ENCODE data around the gene CADM1.

Gene CADM1

DNA sequence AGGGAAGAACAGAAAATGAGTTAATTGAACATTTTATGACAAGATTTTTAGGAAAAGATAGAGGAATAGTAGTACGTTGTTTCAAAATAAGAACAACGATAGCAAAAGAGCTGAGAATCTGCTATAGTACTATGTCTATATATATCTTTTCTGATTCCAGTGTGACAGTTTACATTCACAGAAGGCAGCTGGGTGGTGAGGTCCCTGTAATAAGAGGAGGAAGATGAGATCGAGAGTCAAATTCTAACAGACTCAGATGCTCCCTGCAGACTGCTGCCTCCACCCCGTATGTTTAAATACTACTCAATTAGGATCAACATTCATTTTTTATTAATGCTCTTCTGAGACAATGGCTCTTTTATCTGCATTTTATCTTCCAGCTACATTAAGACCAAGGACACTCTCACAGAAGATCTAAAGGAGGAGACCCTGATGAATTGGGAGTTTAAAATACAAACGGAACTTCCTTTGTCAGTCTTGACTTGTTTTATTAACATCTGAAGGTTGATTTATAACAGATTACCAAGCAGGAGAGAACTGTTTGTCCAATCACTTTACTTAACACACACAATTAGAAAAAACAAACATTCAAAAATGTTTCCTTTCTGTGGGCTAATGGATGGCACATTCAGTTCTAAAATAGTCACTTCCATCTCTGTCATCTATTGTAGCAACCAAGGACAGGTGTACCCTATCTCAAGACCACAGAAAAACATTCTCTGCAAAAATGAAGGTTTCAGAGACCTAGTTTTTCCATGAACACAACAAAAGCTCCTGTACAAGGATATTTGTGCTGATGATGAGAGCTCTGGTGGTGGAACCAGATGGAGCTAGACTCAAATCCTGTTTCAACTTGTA lies 240.2 kb downstream of the CADM1 start:
- H3K27ac ChIP-seq (ENCODE audit: low read depth, low read length) = no peak overlapping the region
- no peaks in the 10 kb centered on the region for H3K9me3 ChIP-seq (ENCODE audit: control insufficient read depth, insufficient read depth, low read length)
- no peaks in the 10 kb centered on the region for H3K27me3 ChIP-seq (ENCODE audit: control insufficient read depth, insufficient read depth, low read length)
- H3K9ac ChIP-seq (ENCODE audit: low read depth, low read length) = no peak overlapping the region
- no peak overlapping the region for H3K4me3 ChIP-seq (ENCODE audit: low read depth, low read length)
- H3K36me3 ChIP-seq (ENCODE audit: control insufficient read depth, insufficient read depth, low read length) = no peaks in the 10 kb centered on the region
- H3K4me1 ChIP-seq (ENCODE audit: control insufficient read depth, insufficient read depth, low read length) = peaks cover 8% of the 10 kb centered on the region

DNA sequence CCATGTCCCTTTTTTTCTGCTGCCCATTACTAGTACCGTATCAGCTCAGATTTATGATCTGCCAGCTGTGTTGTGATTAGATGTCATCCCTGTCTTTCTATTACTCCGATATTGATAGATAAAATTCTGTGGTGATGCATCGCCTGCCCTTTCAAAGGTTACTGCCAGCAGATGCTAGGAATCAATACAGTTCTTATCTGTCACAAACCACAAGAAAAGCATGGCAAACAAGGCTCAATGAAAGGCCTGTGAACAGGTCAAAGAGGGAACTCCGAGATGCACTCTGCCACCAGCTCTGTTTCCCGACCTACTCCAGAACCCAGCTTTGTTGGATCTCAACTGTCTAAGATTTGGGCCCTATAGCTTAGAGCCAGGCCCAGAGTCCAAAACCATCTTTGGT lies 246.0 kb downstream of the CADM1 start:
- H3K27ac ChIP-seq (ENCODE audit: low read depth, low read length) = no peak overlapping the region
- no peak overlapping the region for H3K9ac ChIP-seq (ENCODE audit: low read depth, low read length)
- H3K36me3 ChIP-seq (ENCODE audit: control insufficient read depth, insufficient read depth, low read length) = no peaks in the 10 kb centered on the region
- no peak overlapping the region for H3K4me3 ChIP-seq (ENCODE audit: low read depth, low read length)
- no peaks in the 10 kb centered on the region for H3K27me3 ChIP-seq (ENCODE audit: control insufficient read depth, insufficient read depth, low read length)
- H3K9me3 ChIP-seq (ENCODE audit: control insufficient read depth, insufficient read depth, low read length) = no peaks in the 10 kb centered on the region
- H3K4me1 ChIP-seq (ENCODE audit: control insufficient read depth, insufficient read depth, low read length) = peaks cover 35% of the 10 kb centered on the region

DNA sequence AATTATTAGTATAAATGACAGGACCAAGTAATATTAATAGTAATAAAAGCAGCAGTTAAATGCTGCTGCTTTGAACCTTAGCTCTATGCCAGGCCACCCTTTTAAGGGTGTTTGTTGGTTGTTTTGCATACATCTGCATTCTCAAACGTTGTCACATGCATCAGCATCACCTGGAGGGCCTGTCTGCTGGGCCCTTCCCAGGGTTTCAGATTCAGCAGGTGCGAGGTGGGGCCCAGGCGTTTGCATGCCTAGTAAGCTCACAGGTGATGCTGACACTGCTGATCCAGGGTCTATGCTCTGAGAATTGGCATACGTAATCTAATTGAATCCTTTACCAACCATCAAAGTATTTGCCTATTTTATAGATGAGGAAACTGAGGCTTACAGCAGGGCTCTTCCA lies 246.5 kb downstream of the CADM1 start:
- H3K9ac ChIP-seq (ENCODE audit: low read depth, low read length) = no peak overlapping the region
- H3K27me3 ChIP-seq (ENCODE audit: control insufficient read depth, insufficient read depth, low read length) = no peaks in the 10 kb centered on the region
- no peak overlapping the region for H3K27ac ChIP-seq (ENCODE audit: low read depth, low read length)
- H3K36me3 ChIP-seq (ENCODE audit: control insufficient read depth, insufficient read depth, low read length) = no peaks in the 10 kb centered on the region
- peaks cover 35% of the 10 kb centered on the region for H3K4me1 ChIP-seq (ENCODE audit: control insufficient read depth, insufficient read depth, low read length)
- H3K9me3 ChIP-seq (ENCODE audit: control insufficient read depth, insufficient read depth, low read length) = no peaks in the 10 kb centered on the region
- H3K4me3 ChIP-seq (ENCODE audit: low read depth, low read length) = no peak overlapping the region

DNA sequence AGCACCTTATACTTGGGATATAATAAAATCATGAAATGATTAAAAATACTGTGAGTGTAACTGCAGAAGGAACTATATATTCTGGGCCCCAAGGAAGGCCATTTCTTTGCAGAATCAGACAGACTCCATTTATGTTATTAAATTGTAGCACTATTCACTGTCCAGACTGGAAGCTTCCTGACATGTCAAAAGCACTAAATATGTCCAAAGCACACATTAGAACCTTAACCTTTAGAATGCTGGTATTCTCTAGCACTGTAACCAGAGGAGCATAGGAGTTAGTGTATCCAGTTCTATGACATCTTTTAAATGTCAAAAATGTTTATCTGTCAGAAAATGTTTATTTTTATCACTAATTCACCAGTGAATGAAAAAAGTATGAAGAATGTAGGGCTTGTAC lies 246.9 kb downstream of the CADM1 start:
- Histone ChIP-seq H3K4me3 (ENCODE audit: low read depth, low read length) (no peak overlapping the region), H3K4me1 (ENCODE audit: control insufficient read depth, insufficient read depth, low read length) (peaks cover 35% of the 10 kb centered on the region), H3K9me3 (ENCODE audit: control insufficient read depth, insufficient read depth, low read length) (no peaks in the 10 kb centered on the region), H3K9ac (ENCODE audit: low read depth, low read length) (no peak overlapping the region), H3K27ac (ENCODE audit: low read depth, low read length) (no peak overlapping the region), H3K27me3 (ENCODE audit: control insufficient read depth, insufficient read depth, low read length) (no peaks in the 10 kb centered on the region), H3K36me3 (ENCODE audit: control insufficient read depth, insufficient read depth, low read length) (no peaks in the 10 kb centered on the region)

DNA sequence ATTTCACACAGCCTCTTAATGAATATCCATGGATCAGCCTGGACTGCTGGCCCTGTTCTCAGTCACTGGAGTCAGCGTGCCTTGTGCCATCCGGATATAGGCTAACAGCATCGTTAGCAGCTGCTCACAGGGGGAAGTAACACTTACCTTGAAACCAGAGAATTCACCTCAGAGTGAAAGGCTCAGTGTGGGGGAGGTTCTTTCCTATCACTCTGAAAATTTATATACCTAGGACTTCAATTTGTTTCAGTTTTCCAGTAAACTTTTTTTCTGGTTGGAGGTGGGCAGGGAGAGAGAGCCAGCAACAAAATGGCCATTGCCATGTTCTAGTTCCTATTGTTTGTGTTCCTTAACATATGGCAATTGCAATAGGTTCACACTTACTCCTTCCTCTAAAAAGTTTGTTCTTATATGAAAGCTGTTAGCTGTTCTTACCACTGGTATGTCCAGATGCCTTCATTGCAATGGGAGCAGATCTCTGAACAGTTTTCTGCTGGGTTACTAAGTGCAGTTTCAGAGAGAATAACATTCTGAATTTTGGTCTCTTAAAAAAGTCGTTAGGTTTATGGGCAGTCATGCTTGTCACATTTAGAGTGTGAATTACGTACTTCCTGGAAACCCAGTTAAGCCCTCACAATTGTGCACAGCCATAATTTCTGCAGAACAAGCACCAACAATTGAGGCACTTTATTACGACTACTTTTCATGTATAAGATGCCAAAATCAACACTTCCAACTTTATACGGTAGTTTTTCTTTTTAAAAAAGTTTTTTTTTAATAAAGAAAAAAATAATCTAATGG lies 247.6 kb downstream of the CADM1 start:
- H3K27ac ChIP-seq (ENCODE audit: low read depth, low read length) = peak overlapping the region; percentile 60
- no peak overlapping the region; the same call in 1 of the 2 replicates for H3K4me3 ChIP-seq (ENCODE audit: low read depth, low read length)

DNA sequence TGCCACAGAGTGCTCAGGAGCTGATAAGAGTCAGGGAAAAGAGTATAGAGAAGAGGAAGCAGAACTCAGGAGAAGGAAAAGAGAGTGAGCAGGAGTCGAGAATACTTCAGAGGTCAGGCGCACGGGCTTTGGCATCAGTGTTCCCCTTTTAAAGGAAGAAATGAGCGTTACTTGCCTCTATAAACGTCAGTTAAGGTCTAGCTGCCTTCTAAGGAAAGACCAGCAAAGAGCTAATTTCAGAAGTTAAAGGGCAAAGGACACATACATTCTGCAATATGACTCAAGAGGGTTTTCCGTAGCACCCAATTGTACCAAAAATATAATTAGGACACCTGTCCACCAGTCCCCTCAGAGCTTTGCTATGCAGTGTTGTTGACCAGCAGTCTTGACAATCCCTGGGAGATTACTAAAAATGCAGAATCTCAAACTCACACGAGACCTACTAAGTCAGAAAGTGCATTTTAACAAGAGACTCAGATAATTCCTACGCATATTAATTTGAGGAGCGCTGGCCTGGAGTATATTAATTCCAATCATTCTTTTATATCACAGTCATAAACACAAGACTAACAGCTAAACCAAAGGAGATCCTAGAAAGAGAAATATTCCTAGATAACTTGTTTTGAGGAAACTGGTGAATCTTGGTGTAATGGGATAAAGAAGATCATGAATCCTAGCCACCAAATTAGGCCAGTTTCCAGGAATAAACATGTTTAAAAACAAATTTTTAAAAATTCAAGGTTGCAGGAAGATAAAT lies 249.0 kb downstream of the CADM1 start:
- no peak overlapping the region for H3K27ac ChIP-seq (ENCODE audit: low read depth, low read length)
- H3K27me3 ChIP-seq (ENCODE audit: control insufficient read depth, insufficient read depth, low read length) = no peaks in the 10 kb centered on the region
- H3K4me1 ChIP-seq (ENCODE audit: control insufficient read depth, insufficient read depth, low read length) = peaks cover 35% of the 10 kb centered on the region
- H3K9ac ChIP-seq (ENCODE audit: low read depth, low read length) = no peak overlapping the region
- no peak overlapping the region for H3K4me3 ChIP-seq (ENCODE audit: low read depth, low read length)
- H3K36me3 ChIP-seq (ENCODE audit: control insufficient read depth, insufficient read depth, low read length) = no peaks in the 10 kb centered on the region
- H3K9me3 ChIP-seq (ENCODE audit: control insufficient read depth, insufficient read depth, low read length) = no peaks in the 10 kb centered on the region

More for the DNA sequence above, 247.6 kb downstream of the CADM1 start:
- no peaks in the 10 kb centered on the region for H3K9me3 ChIP-seq (ENCODE audit: control insufficient read depth, insufficient read depth, low read length)
- no peak overlapping the region for H3K9ac ChIP-seq (ENCODE audit: low read depth, low read length)
- H3K27me3 ChIP-seq (ENCODE audit: control insufficient read depth, insufficient read depth, low read length) = no peaks in the 10 kb centered on the region
- H3K4me1 ChIP-seq (ENCODE audit: control insufficient read depth, insufficient read depth, low read length) = peaks cover 35% of the 10 kb centered on the region
- no peaks in the 10 kb centered on the region for H3K36me3 ChIP-seq (ENCODE audit: control insufficient read depth, insufficient read depth, low read length)

DNA sequence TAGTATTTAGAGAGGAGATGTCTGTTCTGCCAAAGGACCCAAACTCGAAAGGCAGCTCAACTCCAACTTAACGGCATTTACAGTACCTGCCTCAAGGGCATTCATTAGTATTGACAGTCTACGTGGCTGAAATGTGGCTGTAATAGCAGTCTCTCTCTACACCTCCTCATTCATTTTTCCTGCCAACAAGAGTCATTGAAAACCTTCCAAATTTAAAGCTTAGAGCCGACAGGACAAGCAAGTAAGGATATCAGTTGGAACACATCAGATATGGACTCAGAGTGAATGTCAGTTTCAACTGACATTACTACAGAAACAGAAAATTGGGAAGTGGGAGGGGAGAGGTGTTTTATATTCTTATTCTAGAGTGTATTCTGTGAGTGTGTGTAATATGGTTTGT lies 253.1 kb downstream of the CADM1 start:
- Histone ChIP-seq H3K27ac (ENCODE audit: low read depth, low read length) (no peak overlapping the region), H3K4me1 (ENCODE audit: control insufficient read depth, insufficient read depth, low read length) (peaks cover 16% of the 10 kb centered on the region)

DNA sequence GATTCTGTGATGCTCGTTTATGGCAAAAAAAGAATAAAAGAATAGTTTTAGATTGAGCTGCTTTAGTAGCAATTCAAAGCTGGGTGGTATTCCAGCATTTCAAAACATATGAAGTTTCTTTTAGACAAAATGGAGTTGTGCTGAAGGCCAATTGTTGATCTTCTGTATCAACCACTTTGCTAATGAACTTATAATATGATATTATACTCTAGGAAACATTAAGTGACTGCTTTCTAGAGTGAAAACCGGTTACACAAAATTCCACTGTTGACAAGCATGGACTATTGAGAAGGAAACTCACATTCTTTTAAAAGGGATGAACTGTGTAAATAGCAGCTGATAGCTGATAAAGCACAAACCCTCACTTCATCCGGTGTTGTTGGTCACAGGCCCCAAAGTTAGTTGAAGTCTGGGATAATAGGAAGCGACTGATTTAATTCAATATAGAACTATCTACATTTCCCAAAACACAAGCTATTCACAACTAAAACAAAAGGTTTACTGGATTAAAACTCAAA lies 255.1 kb downstream of the CADM1 start:
- Histone ChIP-seq H3K4me3 (ENCODE audit: low read depth, low read length) (no peak overlapping the region), H3K27me3 (ENCODE audit: control insufficient read depth, insufficient read depth, low read length) (no peaks in the 10 kb centered on the region), H3K36me3 (ENCODE audit: control insufficient read depth, insufficient read depth, low read length) (no peaks in the 10 kb centered on the region), H3K9ac (ENCODE audit: low read depth, low read length) (no peak overlapping the region), H3K4me1 (ENCODE audit: control insufficient read depth, insufficient read depth, low read length) (peaks cover 3% of the 10 kb centered on the region; the same call in 1 of the 2 replicates), H3K9me3 (ENCODE audit: control insufficient read depth, insufficient read depth, low read length) (no peaks in the 10 kb centered on the region), H3K27ac (ENCODE audit: low read depth, low read length) (no peak overlapping the region)

More for the DNA sequence above, 253.1 kb downstream of the CADM1 start:
- H3K27me3 ChIP-seq (ENCODE audit: control insufficient read depth, insufficient read depth, low read length) = no peaks in the 10 kb centered on the region
- no peaks in the 10 kb centered on the region for H3K36me3 ChIP-seq (ENCODE audit: control insufficient read depth, insufficient read depth, low read length)
- no peaks in the 10 kb centered on the region for H3K9me3 ChIP-seq (ENCODE audit: control insufficient read depth, insufficient read depth, low read length)
- no peak overlapping the region for H3K9ac ChIP-seq (ENCODE audit: low read depth, low read length)
- H3K4me3 ChIP-seq (ENCODE audit: low read depth, low read length) = no peak overlapping the region

DNA sequence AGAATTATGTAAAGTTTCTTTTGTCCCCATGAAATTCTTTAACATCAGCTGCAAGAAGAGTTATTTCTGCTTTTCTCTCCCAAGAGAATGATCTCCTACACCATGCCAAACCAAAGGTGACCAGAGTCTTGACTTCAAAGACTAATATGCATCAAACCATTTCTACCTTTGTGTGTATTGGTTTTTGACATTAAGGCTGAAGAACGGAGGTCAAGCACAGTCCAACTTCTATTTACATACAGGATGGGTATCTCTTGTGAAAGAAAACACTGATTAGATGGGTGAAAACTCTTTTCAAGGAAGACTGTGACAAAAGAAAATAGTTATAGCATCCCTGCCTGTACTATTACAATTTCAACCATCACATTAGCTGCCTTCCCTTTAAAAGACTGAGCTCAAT lies 256.3 kb downstream of the CADM1 start:
- no peak overlapping the region for H3K9ac ChIP-seq (ENCODE audit: low read depth, low read length)
- no peak overlapping the region for H3K27ac ChIP-seq (ENCODE audit: low read depth, low read length)
- H3K27me3 ChIP-seq (ENCODE audit: control insufficient read depth, insufficient read depth, low read length) = no peaks in the 10 kb centered on the region
- H3K4me1 ChIP-seq (ENCODE audit: control insufficient read depth, insufficient read depth, low read length) = no peaks in the 10 kb centered on the region
- no peaks in the 10 kb centered on the region for H3K9me3 ChIP-seq (ENCODE audit: control insufficient read depth, insufficient read depth, low read length)
- H3K36me3 ChIP-seq (ENCODE audit: control insufficient read depth, insufficient read depth, low read length) = no peaks in the 10 kb centered on the region
- no peak overlapping the region for H3K4me3 ChIP-seq (ENCODE audit: low read depth, low read length)

DNA sequence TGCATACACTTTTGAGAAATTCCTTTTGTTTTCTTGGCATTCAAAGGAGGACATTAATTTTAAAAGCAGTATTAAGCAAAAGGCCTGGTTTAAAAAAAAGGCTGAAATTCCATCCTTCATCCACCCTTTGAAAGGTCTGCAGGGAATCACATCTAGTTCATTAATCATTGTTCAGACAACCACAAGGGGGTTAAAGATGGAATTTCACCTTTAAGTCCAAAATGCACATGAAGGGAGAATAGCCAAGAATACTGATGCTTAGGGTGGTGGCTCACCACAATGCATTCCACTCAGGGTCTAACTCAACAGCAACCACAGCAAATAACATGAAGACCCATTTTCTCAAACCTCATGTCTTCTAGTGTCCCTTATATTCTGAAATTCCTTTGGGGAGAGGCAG lies 256.9 kb downstream of the CADM1 start:
- no peak overlapping the region for H3K4me3 ChIP-seq (ENCODE audit: low read depth, low read length)
- no peak overlapping the region for H3K27ac ChIP-seq (ENCODE audit: low read depth, low read length)
- no peak overlapping the region for H3K9ac ChIP-seq (ENCODE audit: low read depth, low read length)
- no peaks in the 10 kb centered on the region for H3K36me3 ChIP-seq (ENCODE audit: control insufficient read depth, insufficient read depth, low read length)
- no peaks in the 10 kb centered on the region for H3K4me1 ChIP-seq (ENCODE audit: control insufficient read depth, insufficient read depth, low read length)
- no peaks in the 10 kb centered on the region for H3K9me3 ChIP-seq (ENCODE audit: control insufficient read depth, insufficient read depth, low read length)
- no peaks in the 10 kb centered on the region for H3K27me3 ChIP-seq (ENCODE audit: control insufficient read depth, insufficient read depth, low read length)
